ENCODE data around the gene BRD3.

BRD3 gene

DNA sequence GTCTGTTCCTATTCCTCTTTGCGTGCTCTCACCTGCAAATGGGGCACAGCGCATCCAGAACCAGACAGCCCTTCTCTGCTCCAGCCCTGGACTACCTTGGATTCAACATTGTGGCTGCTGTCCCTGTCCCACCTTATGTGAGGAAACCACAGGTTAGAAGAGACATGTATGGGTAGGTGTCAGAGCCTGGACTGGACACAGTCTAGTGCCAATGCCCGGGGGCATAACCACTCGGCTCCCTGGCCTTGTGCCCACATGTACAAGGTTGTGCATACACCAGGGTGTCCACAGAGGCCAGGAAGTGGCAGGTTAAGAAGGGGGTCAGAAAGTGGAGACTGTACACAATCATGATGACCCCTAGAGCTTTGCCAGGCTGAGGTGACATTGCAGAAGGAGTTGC is 22.1 kb upstream of the BRD3 start:
- no peak for TF ChIP-seq CTCF (IDR thresholded peaks at IDR 0.05)

DNA sequence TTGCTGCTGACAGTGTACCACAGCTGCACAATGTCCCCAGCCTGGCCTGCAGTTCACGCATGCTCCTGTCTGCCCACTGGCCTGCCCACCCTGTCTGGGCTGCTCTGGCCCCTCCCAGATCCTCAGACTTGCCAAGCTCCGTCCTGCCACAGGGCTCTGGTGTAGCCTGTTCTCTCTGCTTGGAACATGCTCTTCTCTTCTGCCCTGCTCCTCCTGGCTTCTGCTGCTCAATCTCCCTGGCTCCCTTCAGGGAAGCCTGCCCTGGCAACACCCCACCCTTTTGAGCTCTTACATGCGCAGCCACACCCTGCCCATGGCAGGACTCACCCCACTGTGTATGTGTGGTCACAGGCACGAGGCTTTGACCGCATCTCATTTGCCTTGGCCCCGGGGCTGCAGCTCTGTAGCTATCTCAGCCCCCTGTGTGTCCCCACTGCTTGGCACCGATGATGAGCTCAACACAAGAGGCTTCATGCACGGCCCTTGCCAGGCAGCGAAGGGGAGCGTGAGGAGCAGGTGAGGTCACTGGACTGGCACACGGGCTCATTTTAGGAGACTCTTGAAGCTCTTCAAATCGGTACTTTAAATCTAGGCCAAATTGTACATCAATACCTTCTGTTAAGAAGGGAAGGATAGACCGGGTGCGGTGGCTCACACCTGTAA is 20.4 kb upstream of the BRD3 start:
- TF ChIP-seq CTCF (IDR thresholded peaks at IDR 0.05), result no peak

DNA sequence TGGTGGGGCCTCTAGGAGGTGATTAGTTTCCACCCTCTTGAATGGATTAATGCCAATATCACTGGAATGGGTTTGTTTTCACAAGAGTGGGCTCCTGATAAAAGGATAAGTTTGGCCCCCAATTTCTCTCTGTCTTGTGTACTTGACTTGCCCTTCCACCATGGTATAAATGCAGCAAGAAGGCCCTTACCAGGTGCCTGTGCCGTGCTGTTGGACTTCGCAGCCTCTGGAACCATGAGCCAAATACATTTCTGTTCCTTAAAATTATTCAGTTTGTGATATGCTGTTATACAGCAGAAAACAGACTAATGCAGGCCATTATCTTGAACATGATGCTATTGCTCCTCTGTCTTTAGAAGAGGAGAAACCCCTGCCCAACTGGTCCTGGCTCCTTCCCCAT is 17.8 kb upstream of the BRD3 start:
- TF ChIP-seq CTCF (IDR thresholded peaks at IDR 0.05), result no peak

GRCh38 chr9:134083451-134083850 is 15.6 kb upstream of the BRD3 start:
- TF ChIP-seq CTCF (IDR thresholded peaks at IDR 0.05), result no peak

DNA sequence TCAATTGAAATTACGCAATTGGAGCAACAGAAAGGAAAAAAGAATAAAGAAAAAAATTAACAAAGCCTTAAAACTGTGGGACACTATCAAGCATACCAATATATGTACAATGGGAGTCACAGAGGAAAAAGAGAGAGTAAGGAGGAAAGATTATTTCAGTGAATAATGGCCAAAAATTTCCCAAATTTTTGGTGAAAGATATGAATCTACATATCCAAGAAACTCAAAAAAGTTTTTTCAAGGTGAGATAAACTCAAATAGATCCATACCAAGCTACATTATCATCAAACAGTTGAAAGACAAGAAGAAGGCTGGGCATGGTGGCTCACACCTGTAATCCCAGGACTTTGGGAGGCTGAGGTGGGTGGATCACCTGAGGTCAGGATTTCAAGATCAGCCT is 8.8 kb upstream of the BRD3 start:
- no peak for TF ChIP-seq CTCF (IDR thresholded peaks at IDR 0.05)

DNA sequence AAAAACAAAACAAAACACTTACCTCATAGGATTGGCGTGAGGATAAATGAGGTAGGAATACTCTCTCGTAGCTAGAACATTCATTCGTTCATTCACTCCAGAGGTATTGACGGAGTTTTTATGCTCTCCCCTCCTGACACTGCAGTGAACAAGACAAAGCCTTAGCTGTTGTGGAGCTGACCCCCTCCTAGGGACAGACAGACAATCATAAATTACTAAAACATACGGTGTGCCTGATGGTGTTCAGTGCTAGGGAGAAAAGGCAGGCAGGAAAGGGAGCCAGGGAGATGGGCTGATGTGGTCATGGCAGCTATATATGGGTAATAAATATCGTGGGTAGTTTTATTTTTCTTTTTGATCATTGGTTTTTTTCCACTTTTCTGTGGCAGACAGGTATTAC is 5.7 kb upstream of the BRD3 start:
- no peak for TF ChIP-seq CTCF (IDR thresholded peaks at IDR 0.05)

GRCh38 chr9:134071149-134071548 is 3.3 kb upstream of the BRD3 start:
- no peak for TF ChIP-seq CTCF (IDR thresholded peaks at IDR 0.05)
